Astrocyte (in vitro differentiated cells and primary cell): ENCODE results near the gene GPAT2.

Experiments used
- CTCF ChIP-seq: IDR thresholded peaks from 2 replicates; pipeline ENCODE4 v1.5.1; 2011; ENCODE audit warnings: low read depth, mild to moderate bottlenecking, inconsistent platforms, low read length, moderate library complexity; ENCODE audit not compliant: insufficient read depth
- EZH2 ChIP-seq: IDR thresholded peaks from 2 replicates; pipeline ENCODE4 v1.6.1; 2012; ENCODE audit warnings: mild to moderate bottlenecking, low read length, inconsistent platforms; ENCODE audit not compliant: insufficient read depth

- TF ChIP-seq CTCF (no peak), EZH2 (no peak)
Measured at GRCh38 chr2:96082211-96083063, 47.7 kb upstream of the GPAT2 start.
